IMR-90 (cell line): ENCODE measurements around the gene GAREM1. TPM values are rescaled to one million over a fixed set of nuclear protein-coding genes. Genes with fewer than 3 reads are reported as not detected.
A peak's percentile ranks its signal among the peaks of the same experiment; 100 is the strongest.

Source experiments
- ATAC-seq: fragments of 200-7000 bp; cut with Tn5 transposase; 2 replicates; pipeline ENCODE4 v1.9.1; 2020; ENCODE audit warnings: low read depth, mild to moderate bottlenecking, moderate library complexity
- BruUV-seq: library from RNA; stranded (reverse); fragments of 400-500 nt; replicated peaks from 2 replicates; lab custom pipeline; 2021; lab: Mats Ljungman, UMichigan
- CTCF ChIA-PET: fragments of 300-600 bp; formaldehyde crosslinking; extraction: SDS; loops from one replicate; lab custom pipeline; 2021; ENCODE audit warnings: antibody characterized with exemption; lab: Yijun Ruan, JAX
- POLR2A ChIA-PET: fragments of 300-600 bp; sonication (Branson Sonifier 250); formaldehyde crosslinking; loops from one replicate; lab custom pipeline; 2022; ENCODE audit warnings: antibody characterized with exemption; ENCODE audit not compliant: unreplicated experiment; lab: Charles Lee
- DNase-seq: peaks from one replicate; pipeline ENCODE4 v3.0.0; 2013
- H2AFZ ChIP-seq: replicated peaks from 2 replicates; pipeline ENCODE3; 2013; ENCODE audit warnings: low read length, mild to moderate bottlenecking; ENCODE audit not compliant: poor library complexity
- H2AK5ac ChIP-seq: 2 replicates; pipeline ENCODE4 v1.6.1; 2013; ENCODE audit warnings: low read depth, low read length, inconsistent platforms
- H2AK9ac ChIP-seq: replicated peaks from 2 replicates; pipeline ENCODE3; 2013; ENCODE audit warnings: mild to moderate bottlenecking, low read depth, low read length, moderate library complexity; ENCODE audit not compliant: poor library complexity
- H2BK120ac ChIP-seq: 2 replicates; pipeline ENCODE4 v1.6.1; 2013; ENCODE audit warnings: low read depth, low read length, inconsistent platforms
- H2BK15ac ChIP-seq: 3 replicates; pipeline ENCODE4 v1.6.1; 2013; ENCODE audit warnings: low read depth, low read length, inconsistent platforms
- H2BK20ac ChIP-seq: 2 replicates; pipeline ENCODE4 v1.6.1; 2013; ENCODE audit warnings: low read depth, mild to moderate bottlenecking, inconsistent platforms, low read length, moderate library complexity
- H2BK5ac ChIP-seq: 2 replicates; pipeline ENCODE4 v1.6.1; 2013; ENCODE audit warnings: mild to moderate bottlenecking, low read depth, low read length, inconsistent platforms; ENCODE audit not compliant: poor library complexity, severe bottlenecking
- H3K14ac ChIP-seq: replicated peaks from 2 replicates; pipeline ENCODE4 v1.6.1; 2013; ENCODE audit warnings: low read depth, low read length, inconsistent platforms
- H3K18ac ChIP-seq: 2 replicates; pipeline ENCODE4 v1.6.1; 2013; ENCODE audit warnings: low read depth, low read length, control low read depth
- H3K23ac ChIP-seq: 2 replicates; pipeline ENCODE4 v1.6.1; 2013; ENCODE audit warnings: low read depth, low read length, inconsistent platforms
- H3K27ac ChIP-seq: 2 replicates; pipeline ENCODE4 v1.5.1; 2013; ENCODE audit warnings: mild to moderate bottlenecking, control low read depth, low read length; ENCODE audit not compliant: insufficient read depth
- H3K27me3 ChIP-seq: 2 replicates; pipeline ENCODE4 v1.6.1; 2013; ENCODE audit warnings: low read length; ENCODE audit not compliant: control insufficient read depth, insufficient read depth
- H3K36me3 ChIP-seq: 2 replicates; pipeline ENCODE4 v1.6.1; 2013; ENCODE audit warnings: low read length, mixed read lengths; ENCODE audit not compliant: control insufficient read depth, insufficient read depth
- H3K4ac ChIP-seq: 2 replicates; pipeline ENCODE4 v1.6.1; 2013; ENCODE audit warnings: low read depth, low read length, inconsistent platforms
- H3K4me1 ChIP-seq: 2 replicates; pipeline ENCODE4 v1.6.1; 2013; ENCODE audit warnings: low read length, mixed read lengths; ENCODE audit not compliant: control insufficient read depth, insufficient read depth
- H3K4me2 ChIP-seq: 2 replicates; pipeline ENCODE4 v1.6.1; 2013; ENCODE audit warnings: low read depth, mild to moderate bottlenecking, control low read depth, low read length, moderate library complexity
- H3K4me3 ChIP-seq: 2 replicates; pipeline ENCODE4 v1.5.1; 2013; ENCODE audit warnings: low read depth, mild to moderate bottlenecking, control low read depth, low read length, moderate library complexity; ENCODE audit not compliant: insufficient read depth
- H3K56ac ChIP-seq: 2 replicates; pipeline ENCODE4 v1.6.1; 2013; ENCODE audit warnings: low read length, inconsistent platforms; ENCODE audit not compliant: insufficient read depth; ENCODE audit errors: extremely low read depth
- H3K79me1 ChIP-seq, 2 experiments: 2 replicates each; pipeline ENCODE4 v1.6.1; 2013; ENCODE audit warnings: low read length in 2 of 2, inconsistent platforms in 1 of 2, low read depth in 1 of 2
- H3K9ac ChIP-seq: 2 replicates; pipeline ENCODE4 v1.6.1; 2013; ENCODE audit warnings: low read depth, low read length, control low read depth
- H3K9me1 ChIP-seq: 2 replicates; pipeline ENCODE4 v1.6.1; 2013; ENCODE audit warnings: low read length, inconsistent platforms; ENCODE audit not compliant: insufficient read depth
- H3K9me3 ChIP-seq: 2 replicates; pipeline ENCODE4 v1.6.1; 2013; ENCODE audit warnings: low read length; ENCODE audit not compliant: control insufficient read depth, insufficient read depth
- H4K20me1 ChIP-seq: 2 replicates; pipeline ENCODE4 v1.6.1; 2013; ENCODE audit warnings: low read length, inconsistent platforms; ENCODE audit not compliant: insufficient read depth
- H4K5ac ChIP-seq: 2 replicates; pipeline ENCODE4 v1.6.1; 2013; ENCODE audit warnings: mild to moderate bottlenecking, low read depth, low read length, control low read depth
- H4K8ac ChIP-seq, 2 experiments: 2 replicates each; pipeline ENCODE4 v1.6.1; 2013; ENCODE audit warnings: low read depth in 2 of 2, low read length in 2 of 2, control low read depth in 1 of 2, inconsistent platforms in 1 of 2
- H4K91ac ChIP-seq: 2 replicates; pipeline ENCODE4 v1.6.1; 2013; ENCODE audit warnings: low read depth, low read length, inconsistent platforms; ENCODE audit not compliant: insufficient read depth
- CEBPB ChIP-seq: IDR thresholded peaks from 2 replicates; pipeline ENCODE4 v1.6.1; 2012; ENCODE audit warnings: low read depth, low read length, improper control_type of control experiment
- CHD1 ChIP-seq: IDR thresholded peaks from 2 replicates; pipeline ENCODE4 v1.6.1; 2012; ENCODE audit warnings: low read depth, low read length, improper control_type of control experiment
- CTCF ChIP-seq: conservative IDR thresholded peaks from 2 replicates; pipeline ENCODE4 v1.5.1; 2012; ENCODE audit warnings: mild to moderate bottlenecking, low read depth, low read length, improper control_type of control experiment
- ELK1 ChIP-seq: fragments of 150-350 bp; IDR thresholded peaks from 2 replicates; pipeline ENCODE4 v1.6.1; 2016; ENCODE audit warnings: low read depth, mild to moderate bottlenecking, low read length, moderate library complexity, borderline replicate concordance
- FOS ChIP-seq: fragments of 150-350 bp; IDR thresholded peaks from 2 replicates; pipeline ENCODE4 v1.6.1; 2016; ENCODE audit warnings: low read depth, low read length
- MAFK ChIP-seq: IDR thresholded peaks from 2 replicates; pipeline ENCODE4 v1.6.1; 2012; ENCODE audit warnings: low read depth, low read length, improper control_type of control experiment
- MAZ ChIP-seq: IDR thresholded peaks from 2 replicates; pipeline ENCODE4 v1.6.1; 2012; ENCODE audit warnings: low read depth, mild to moderate bottlenecking, low read length, improper control_type of control experiment, moderate library complexity, borderline replicate concordance
- MXI1 ChIP-seq: IDR thresholded peaks from 2 replicates; pipeline ENCODE4 v1.6.1; 2012; ENCODE audit warnings: low read depth, mild to moderate bottlenecking, low read length, moderate library complexity, borderline replicate concordance
- NFE2L2 ChIP-seq: fragments of 150-350 bp; IDR thresholded peaks from 2 replicates; pipeline ENCODE4 v1.6.1; 2016; ENCODE audit warnings: low read depth, mild to moderate bottlenecking, low read length
- POLR2A ChIP-seq: IDR thresholded peaks from 2 replicates; pipeline ENCODE4 v1.6.1; 2012; ENCODE audit warnings: mild to moderate bottlenecking, low read depth, low read length
- RAD21 ChIP-seq: IDR thresholded peaks from 2 replicates; pipeline ENCODE4 v1.6.1; 2012; ENCODE audit warnings: low read length, improper control_type of control experiment
- RCOR1 ChIP-seq: IDR thresholded peaks from 2 replicates; pipeline ENCODE4 v1.6.1; 2012; ENCODE audit warnings: mild to moderate bottlenecking, low read length, improper control_type of control experiment; ENCODE audit not compliant: insufficient replicate concordance
- RFX5 ChIP-seq: IDR thresholded peaks from 2 replicates; pipeline ENCODE4 v1.8.0; 2012; ENCODE audit warnings: low read depth, mild to moderate bottlenecking, low read length, moderate library complexity
- SMC3 ChIP-seq: fragments of 150-350 bp; IDR thresholded peaks from 2 replicates; pipeline ENCODE4 v1.6.1; 2016; ENCODE audit warnings: low read depth, mild to moderate bottlenecking, antibody characterized with exemption, low read length, moderate library complexity
- USF2 ChIP-seq: fragments of 150-350 bp; IDR thresholded peaks from 2 replicates; pipeline ENCODE4 v1.6.1; 2017; ENCODE audit warnings: mild to moderate bottlenecking, antibody characterized with exemption, low read length, low read depth
- WGBS, 2 experiments: methylation state at CpG; one replicate each; pipeline versions ENCODE4 v1.1.5 to v1.1.7; 2013; ENCODE audit warnings: missing lambda C conversion rate in 2 of 2; ENCODE audit not compliant: insufficient read length in 1 of 2; ENCODE audit errors: extremely low coverage in 2 of 2; 5-methylcytosine and 5-hydroxymethylcytosine counted together
- dilution Hi-C: fragments of 300-500 bp; cut with HindIII; formaldehyde crosslinking; loops from one replicate; pipeline ENCODE4 v1.14.3; 2018; ENCODE audit warnings: low sequenced_read_pairs; ENCODE audit not compliant: unreplicated experiment
- in situ Hi-C: fragments of 300-500 bp; cut with MboI; formaldehyde crosslinking; loops from 3 replicates; pipeline ENCODE4 v1.14.3; 2019; ENCODE audit warnings: low sequenced_read_pairs, inconsistent platforms, mixed read lengths
- intact Hi-C: fragments of 100-400 bp; cut with micrococcal nuclease; formaldehyde crosslinking; loops from 2 replicates; pipeline ENCODE4 v1.10.0; 2022
- polyA plus RNA-seq, 3 experiments: library from polyadenylated mRNA; depleted of rRNA; stranded (reverse); fragments of >200 nt; gene quantifications; 2 replicates each; pipeline ENCODE4 v1.2.3, GENCODE V29; 2012; ENCODE audit warnings: low replicate concordance in 1 of 3
- total RNA-seq: library from RNA; depleted of rRNA; stranded (reverse); fragments of >200 nt; gene quantifications from 2 replicates; pipeline ENCODE4 v1.2.3, GENCODE V29; 2012

GAREM1 gene
- total and polyA plus RNA-seq, 2 of the 4 experiments (the other 2 are of a cell fraction) = 1.4 to 2.3 TPM

- H3K79me1 ChIP-seq = peaks cover 0 to 5% of the 10 kb centered on the region in 2 experiments; a peak in 1 of 4 replicates
- DNase-seq (no peak), ATAC-seq (peak; percentile 35)
- peak overlapping the region; percentile 94 for H2AFZ ChIP-seq
- peaks cover 3% of the 10 kb centered on the region for H3K27me3 ChIP-seq
- no peak overlapping the region for H3K4ac ChIP-seq
- H4K20me1 ChIP-seq = no peaks in the 10 kb centered on the region
- no peaks in the 10 kb centered on the region for H3K36me3 ChIP-seq
- no peak overlapping the region for H3K18ac ChIP-seq
- no peaks in the 10 kb centered on the region; the same call in 1 of the 2 replicates for H3K9me1 ChIP-seq
- TF ChIP-seq MXI1 = no peak
- TF ChIP-seq RAD21 = no peak
- TF ChIP-seq USF2 = no peak
- TF ChIP-seq POLR2A = no peak
- no peak for TF ChIP-seq CEBPB
- no peak for TF ChIP-seq ELK1
- no peak for TF ChIP-seq FOS
- no peak for TF ChIP-seq RCOR1
- no peak for TF ChIP-seq CTCF
- TF ChIP-seq CHD1 = no peak
- no peak for TF ChIP-seq NFE2L2
- TF ChIP-seq SMC3 = no peak
- TF ChIP-seq RFX5 = no peak
- no peak for TF ChIP-seq MAZ
- TF ChIP-seq MAFK = no peak
- no peak overlapping the region for H3K23ac ChIP-seq
- no TSS peak for BruUV-seq
- no peak overlapping the region for H3K4me2 ChIP-seq
- no peaks in the 10 kb centered on the region for H3K9me3 ChIP-seq
- H3K4me1 ChIP-seq = peaks cover 1% of the 10 kb centered on the region
- no peak overlapping the region for H4K5ac ChIP-seq
- peak overlapping the region; percentile 3 for H2AK9ac ChIP-seq
- H4K91ac ChIP-seq = no peak overlapping the region
- H3K4me3 ChIP-seq = peak overlapping the region; percentile 88
- POLR2A ChIA-PET = no interaction called here
- in situ Hi-C loops (loop anchor here (5.0 kb wide), 1 partner anchor 193 kb away; no protein-coding TSS in a partner anchor), intact Hi-C loops (loop anchor here (1.0 to 2.0 kb wide), 3 partner anchors 88 to 312 kb away; no protein-coding TSS in a partner anchor), dilution Hi-C loops (loop anchor here (25.0 kb wide), 1 partner anchor 183 kb away; no protein-coding TSS in a partner anchor)
- no peak overlapping the region for H3K14ac ChIP-seq
- no peak overlapping the region for H4K8ac ChIP-seq
- H3K27ac ChIP-seq = no peak overlapping the region
- 1% methylated on average over 21 of the region's 47 CpGs; no CpG with 5 or more reads in 1 of the 2 experiments for WGBS, 2 experiments
- CTCF ChIA-PET = interaction anchor here (0.6 to 4.7 kb wide), 34 partner anchors 10 to 317 kb away, joined by 3 to 63 read pairs (median 4); no protein-coding TSS in a partner anchor
- no peak overlapping the region for H2BK5ac ChIP-seq
- H2AK5ac ChIP-seq = no peak overlapping the region
- H3K56ac ChIP-seq = no peak overlapping the region
- H2BK15ac ChIP-seq = no peak overlapping the region
- no peak overlapping the region for H2BK20ac ChIP-seq
- peak overlapping the region; percentile 67; the same call in 1 of the 2 replicates for H3K9ac ChIP-seq
- H2BK120ac ChIP-seq = no peak overlapping the region
Observed at GRCh38 chr18:32470460-32470713, 295 bp downstream of the GAREM1 start.
